GM21367 (cell line): ENCODE data around the gene TAF4.

ENCODE experiments used
- ATAC-seq: cut with Tn5 transposase; IDR thresholded peaks from one replicate; pipeline ENCODE4 v1.9.1; 2021; ENCODE audit not compliant: unreplicated experiment

Gene TAF4

GRCh38 chr20:61934716-61935530 lies 130.8 kb downstream of the TAF4 start:
- no peak for ATAC-seq

GRCh38 chr20:61933951-61934715 lies 131.5 kb downstream of the TAF4 start:
- ATAC-seq: no peak

- ATAC-seq: no peak
Measured at GRCh38 chr20:61933481-61933950, 132.2 kb downstream of the TAF4 start.

GRCh38 chr20:61932711-61933480 lies 132.8 kb downstream of the TAF4 start:
- ATAC-seq: no peak

GRCh38 chr20:61932199-61932592 lies 133.5 kb downstream of the TAF4 start:
- no peak for ATAC-seq

GRCh38 chr20:61931476-61932198 lies 134.0 kb downstream of the TAF4 start:
- ATAC-seq: no peak

- ATAC-seq: no peak
Measured at GRCh38 chr20:61930776-61931475, 134.8 kb downstream of the TAF4 start.

- ATAC-seq: no peak
Measured at GRCh38 chr20:61929971-61930666, 135.6 kb downstream of the TAF4 start.

- no peak for ATAC-seq
Measured at GRCh38 chr20:61929561-61929960, 136.1 kb downstream of the TAF4 start.

- ATAC-seq: no peak
Measured at GRCh38 chr20:61927826-61928541, 137.7 kb downstream of the TAF4 start.

- ATAC-seq: no peak
Measured at GRCh38 chr20:61927193-61927825, 138.4 kb downstream of the TAF4 start.

- ATAC-seq: no peak
Measured at GRCh38 chr20:61926796-61927192, 138.9 kb downstream of the TAF4 start.

GRCh38 chr20:61926253-61926613 lies 139.4 kb downstream of the TAF4 start:
- no peak for ATAC-seq

- ATAC-seq: no peak
Measured at GRCh38 chr20:61925555-61926252, 140.0 kb downstream of the TAF4 start.

GRCh38 chr20:61924858-61925554 lies 140.7 kb downstream of the TAF4 start:
- no peak for ATAC-seq
